Measurements from ENCODE around the gene MEF2B.
A peak's percentile ranks its signal among the peaks of the same experiment; 100 is the strongest.
"Not testable (repeated sequence)": the region's sequence is repeated elsewhere in the genome, so short reads cannot be mapped to it uniquely, and the experiment has no call there.

Gene MEF2B

GRCh38 chr19:19201697-19202630 lies 31.9 kb upstream of the MEF2B start:
- H3K4me3 ChIP-seq, result peak overlapping the region; percentile 41 to 76 (median 60)

GRCh38 chr19:19193926-19194325 lies 23.9 kb upstream of the MEF2B start:
- Histone ChIP-seq H3K27ac (peak overlapping the region in 3 of 21 experiments; percentile 8 to 98 (median 14)), H3K4me3 (no peak overlapping the region)

More at GRCh38 chr19:19201697-19202630, 31.9 kb upstream of the MEF2B start:
- peak overlapping the region in 17 of 21 experiments; percentile 58 to 96 (median 83) for H3K27ac ChIP-seq

GRCh38 chr19:19192910-19193423 lies 22.9 kb upstream of the MEF2B start:
- peak overlapping the region; percentile 72 to 99 (median 90) for H3K4me3 ChIP-seq
- peak overlapping the region; percentile 27 to 100 (median 99) for H3K27ac ChIP-seq

GRCh38 chr19:19192078-19192882 lies 22.2 kb upstream of the MEF2B start, which contains the start of the genes BORCS8 and RFXANK:
Gene BORCS8, minus strand, starts transcription at chr19:19192152. Its CDS starts 35 bp downstream, at chr19:19192117.
Gene RFXANK, plus strand, starts transcription at chr19:19192258. Its CDS starts 1,689 bp downstream, at chr19:19193947.
- peak within 1 kb of the TSS; percentile 94 to 100 (median 99) for H3K27ac ChIP-seq
- H3K4me3 ChIP-seq, result peak within 1 kb of the TSS; percentile 72 to 99 (median 90)

GRCh38 chr19:19191768-19192077 lies 21.7 kb upstream of the MEF2B start:
- Histone ChIP-seq H3K27ac (peak overlapping the region; percentile 94 to 100 (median 99)), H3K4me3 (peak overlapping the region; percentile 72 to 99 (median 90))

GRCh38 chr19:19186742-19187141 lies 16.7 kb upstream of the MEF2B start:
- H3K27ac ChIP-seq, result no peak overlapping the region

GRCh38 chr19:19185853-19186740 lies 16.0 kb upstream of the MEF2B start:
- Histone ChIP-seq H3K4me3 (no peak overlapping the region), H3K27ac (no peak overlapping the region)

More at GRCh38 chr19:19186742-19187141, 16.7 kb upstream of the MEF2B start:
- no peak overlapping the region for H3K4me3 ChIP-seq

- H3K4me3 ChIP-seq, result no peak overlapping the region
- H3K27ac ChIP-seq, result no peak overlapping the region
Measured at GRCh38 chr19:19181488-19181998, 11.5 kb upstream of the MEF2B start.

- H3K4me3 ChIP-seq, result no peak overlapping the region
- H3K27ac ChIP-seq, result no peak overlapping the region
Measured at GRCh38 chr19:19179548-19180441, 9.7 kb upstream of the MEF2B start.

- Histone ChIP-seq H3K27ac (no peak overlapping the region), H3K4me3 (no peak overlapping the region)
Measured at GRCh38 chr19:19176950-19177349, 6.9 kb upstream of the MEF2B start.

- H3K27ac ChIP-seq, H3K4me3 ChIP-seq: not testable (repeated sequence)
Measured at GRCh38 chr19:19173243-19173642, 3.2 kb upstream of the MEF2B start.

GRCh38 chr19:19171821-19172532 lies 1.9 kb upstream of the MEF2B start:
- Histone ChIP-seq H3K27ac (no peak overlapping the region), H3K4me3 (no peak overlapping the region)

GRCh38 chr19:19170873-19171672 lies 1.0 kb upstream of the MEF2B start:
- no peak overlapping the region for H3K27ac ChIP-seq
- H3K4me3 ChIP-seq, result no peak overlapping the region

- Histone ChIP-seq H3K4me3 (peak overlapping the region in 4 of 7 experiments; percentile 6 to 23 (median 14)), H3K27ac (no peak overlapping the region)
Measured at GRCh38 chr19:19169236-19170052, 619 bp downstream of the MEF2B start.

- Histone ChIP-seq H3K27ac (no peak overlapping the region), H3K4me3 (no peak overlapping the region)
Measured at GRCh38 chr19:19167612-19168011, 2.5 kb downstream of the MEF2B start.

- Histone ChIP-seq H3K4me3 (no peak overlapping the region), H3K27ac (no peak overlapping the region)
Measured at GRCh38 chr19:19165396-19165795, 4.7 kb downstream of the MEF2B start.
